Hematopoietic multipotent progenitor cell treated with erythropoietin and hydrocortisone succinate and interleukin-3 and kit ligand, for 4 days (in vitro differentiated cells): ENCODE results near the gene AGT.

Source experiments
- DNase-seq: peaks from one replicate; pipeline ENCODE4 v3.0.0-alpha.2; 2015

The AGT gene

DNA sequence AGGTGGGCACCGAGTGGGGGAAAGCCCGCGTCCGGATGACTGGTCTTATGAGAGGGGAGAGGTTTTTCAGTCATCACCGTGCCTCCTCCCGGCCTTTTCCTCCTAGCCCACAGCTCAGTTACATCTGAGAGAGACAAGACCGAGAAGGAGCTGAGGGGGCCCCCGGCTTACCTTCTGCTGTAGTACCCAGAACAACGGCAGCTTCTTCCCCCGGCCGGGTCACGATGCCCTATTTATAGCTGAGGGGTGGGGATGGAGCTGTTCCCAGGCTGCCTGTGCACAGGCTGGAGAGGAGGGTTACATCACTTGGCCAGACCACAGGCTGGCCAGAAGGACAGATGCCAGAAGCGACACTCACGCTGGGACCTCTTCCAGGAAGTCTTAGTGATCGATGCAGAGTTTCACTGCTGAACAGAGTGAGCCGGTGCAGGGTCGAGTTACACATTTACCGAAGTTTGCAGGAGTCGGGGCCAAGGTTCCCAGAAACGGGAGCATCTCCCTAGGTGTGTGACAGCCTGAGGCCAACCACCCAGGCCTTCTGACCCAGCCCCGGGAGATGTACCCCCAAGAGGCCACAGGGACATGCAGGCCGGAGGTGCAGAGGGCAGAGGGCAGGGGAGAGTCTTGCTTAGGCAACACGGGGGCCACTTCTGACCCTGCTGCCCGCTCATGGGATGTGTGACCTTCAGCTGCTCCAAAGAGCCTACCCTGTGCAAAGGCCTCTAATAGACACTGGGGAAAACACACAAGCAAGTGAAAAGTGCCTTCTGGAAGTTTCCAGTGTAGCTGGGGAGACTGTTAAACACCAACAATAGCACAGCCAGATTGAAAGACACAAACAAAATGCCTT lies at the start of gene AGT:
AGT (minus strand) TSS at position 208 of the 850 bp plus-strand sequence. CDS start 3,299 bp downstream, outside the sequence.
- no peak for DNase-seq

DNA sequence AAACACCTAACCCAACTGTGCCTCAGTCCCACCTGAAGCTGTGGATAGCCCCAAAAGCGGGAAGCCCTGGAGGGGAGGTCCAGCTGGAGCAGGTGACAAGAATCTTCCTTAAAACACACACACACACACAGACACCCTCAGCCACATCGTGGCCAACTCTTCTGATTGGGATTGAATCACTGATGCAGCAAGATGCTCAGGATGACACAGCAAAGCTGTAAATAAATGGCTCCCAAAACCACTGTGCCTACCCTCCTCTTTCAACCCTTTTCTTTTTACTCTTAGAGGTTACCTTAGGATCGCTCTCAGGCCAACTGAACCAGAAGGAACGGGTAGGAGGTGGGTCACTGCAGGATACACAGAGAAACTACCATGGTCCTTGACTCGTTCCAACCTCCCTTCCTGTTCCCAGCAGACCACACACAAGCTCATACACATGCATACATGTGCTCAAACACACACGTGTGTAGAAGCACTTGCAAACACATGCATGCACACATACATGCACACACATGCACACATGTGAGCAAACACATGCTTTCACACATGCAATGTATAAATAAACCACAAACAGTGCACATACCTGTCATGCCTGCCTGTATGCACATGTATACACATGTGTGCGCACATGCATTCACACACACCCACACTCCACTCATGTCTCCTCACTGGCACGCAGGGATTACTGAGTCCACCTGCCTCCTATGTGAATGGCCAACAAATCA lies 47.7 kb upstream of the AGT start:
- DNase-seq = no peak

DNA sequence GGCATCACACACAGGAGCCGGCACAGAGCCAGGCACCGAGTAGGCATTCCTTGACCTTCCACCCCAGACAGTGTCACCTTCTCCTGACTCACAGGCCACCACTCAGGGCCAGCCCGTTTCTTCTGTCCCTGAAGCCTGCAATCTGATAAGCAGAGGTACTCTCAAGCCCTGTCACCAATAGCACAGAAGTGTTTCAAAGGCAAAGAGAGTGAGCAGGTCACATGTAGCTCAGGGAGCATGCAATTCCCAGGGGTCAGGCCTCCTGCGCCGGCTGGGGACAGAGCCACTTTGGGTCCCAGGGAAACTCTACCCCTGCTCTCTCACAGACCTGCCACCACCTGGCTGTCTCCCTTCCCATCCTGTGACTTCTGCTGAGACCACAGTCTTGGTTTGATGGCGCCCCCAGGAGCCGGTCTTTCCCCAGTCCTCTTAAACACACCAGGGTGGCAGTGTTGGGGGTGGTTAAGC lies 46.5 kb upstream of the AGT start:
- DNase-seq = no peak

DNA sequence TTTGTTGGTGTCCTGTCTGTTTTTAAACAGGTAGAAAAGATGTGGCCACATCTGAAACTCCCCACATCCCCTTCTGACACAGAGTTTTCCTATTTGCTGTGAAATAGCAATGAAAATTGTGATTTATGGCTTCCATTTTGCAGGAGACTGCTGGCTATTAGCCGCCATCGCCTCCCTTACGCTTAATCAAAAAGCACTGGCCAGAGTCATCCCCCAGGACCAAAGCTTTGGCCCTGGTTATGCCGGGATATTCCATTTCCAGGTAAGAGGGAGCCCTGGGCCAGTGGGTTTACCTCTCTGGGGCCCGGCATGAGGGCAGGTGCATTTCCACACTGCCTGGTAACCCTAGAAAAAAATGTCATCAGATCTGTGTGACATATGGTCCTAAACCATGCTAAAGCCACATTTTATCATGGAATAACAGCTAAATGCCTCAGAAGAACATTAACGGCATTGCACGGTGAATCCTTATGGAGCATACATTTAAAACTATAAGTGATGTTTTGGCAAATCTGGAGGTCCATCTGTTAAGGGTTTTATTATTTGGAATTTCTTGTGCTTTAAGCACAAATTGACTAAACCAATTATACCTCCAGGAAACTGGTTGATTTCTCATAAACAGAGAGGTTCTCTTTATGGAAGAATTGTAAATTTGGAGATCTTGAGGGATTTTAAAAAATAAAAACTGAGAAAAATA lies 45.6 kb upstream of the AGT start:
- DNase-seq = no peak

GRCh38 chr1:230758709-230759368 lies 44.9 kb upstream of the AGT start:
- DNase-seq = no peak

DNA sequence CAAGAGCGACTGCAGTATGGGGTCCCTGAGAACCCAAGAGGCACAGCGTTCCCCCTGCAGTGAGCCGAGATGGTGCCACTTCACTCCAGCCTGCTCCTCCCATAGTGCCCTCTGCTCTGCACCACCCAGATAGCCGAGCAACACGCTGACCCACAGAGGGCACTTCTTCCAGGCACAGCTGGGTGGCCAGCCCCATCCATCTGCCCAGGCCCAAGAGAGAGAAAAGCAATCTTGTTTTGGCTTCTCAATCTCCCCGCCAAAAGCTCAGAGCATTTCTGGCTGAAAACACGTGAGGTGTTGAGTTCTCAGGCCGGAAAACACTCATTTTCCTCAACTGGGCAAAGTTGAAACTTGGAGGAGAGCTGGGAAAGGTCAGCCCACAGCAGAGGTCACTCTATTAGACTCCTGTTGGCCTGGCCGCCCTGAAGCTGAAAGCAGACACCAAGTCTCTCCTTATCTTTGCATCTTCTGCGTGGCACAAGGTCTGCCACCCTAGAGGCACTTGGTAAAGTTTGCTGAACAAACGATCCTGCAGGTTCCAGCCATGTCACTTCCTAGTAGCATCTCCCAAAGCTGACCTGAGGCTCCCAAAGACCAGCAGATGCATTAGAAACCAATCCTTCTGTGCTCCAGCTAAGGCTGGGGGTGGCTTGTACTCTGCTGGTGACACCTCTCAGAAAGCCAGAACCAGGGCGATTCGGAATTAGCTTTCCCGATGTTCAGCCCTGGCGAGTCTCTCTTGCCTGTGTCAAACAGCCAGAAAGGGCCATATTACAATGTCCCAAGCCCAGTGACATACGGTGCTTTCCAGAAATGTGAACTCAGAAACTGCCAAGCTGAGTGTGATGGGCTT lies 44.2 kb upstream of the AGT start:
- DNase-seq = no peak

- DNase-seq = no peak
Measured at GRCh38 chr1:230754796-230755195, 40.9 kb upstream of the AGT start.

- DNase-seq = peak; percentile 20
Measured at GRCh38 chr1:230753586-230754251, 39.8 kb upstream of the AGT start.

DNA sequence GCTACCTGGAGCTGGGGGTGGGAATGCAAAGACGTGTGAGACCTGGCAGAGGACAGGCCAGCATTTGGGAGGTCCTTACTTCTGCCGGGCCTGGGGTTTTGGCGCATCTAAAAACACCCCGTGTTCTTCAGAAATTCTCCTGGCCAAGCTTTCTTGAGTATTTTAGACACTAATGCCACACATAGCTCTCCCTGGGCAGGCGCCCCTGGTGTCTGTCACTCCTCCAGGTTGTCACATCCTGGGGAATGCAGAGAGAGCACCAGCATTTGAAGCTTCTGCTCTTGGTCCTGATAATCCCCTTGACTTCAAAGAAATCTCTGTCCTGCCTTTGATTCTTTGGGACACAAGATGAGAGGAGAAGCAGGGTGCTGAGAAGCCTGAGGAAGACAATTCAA lies 39.3 kb upstream of the AGT start:
- DNase-seq = no peak

DNA sequence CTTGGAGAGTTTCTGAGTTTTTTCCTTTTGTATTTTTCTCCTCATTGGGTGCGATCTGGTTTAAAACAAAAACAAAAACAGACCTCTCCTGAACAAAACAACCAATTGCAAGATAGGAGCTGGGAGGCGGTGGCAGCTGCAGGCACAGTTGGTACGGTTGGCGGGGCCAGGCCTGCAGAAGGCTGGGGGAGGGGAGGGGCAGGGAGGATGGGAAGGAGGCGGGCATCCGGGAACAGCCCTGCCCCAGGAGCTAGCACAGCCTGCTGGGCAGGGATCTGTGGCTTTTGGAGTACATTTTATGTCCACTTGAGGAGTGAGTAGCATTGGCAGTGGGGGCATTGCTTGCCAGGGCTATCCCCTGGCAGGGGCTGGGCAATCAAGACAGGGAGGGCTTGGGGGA lies 38.5 kb upstream of the AGT start:
- no peak for DNase-seq

DNA sequence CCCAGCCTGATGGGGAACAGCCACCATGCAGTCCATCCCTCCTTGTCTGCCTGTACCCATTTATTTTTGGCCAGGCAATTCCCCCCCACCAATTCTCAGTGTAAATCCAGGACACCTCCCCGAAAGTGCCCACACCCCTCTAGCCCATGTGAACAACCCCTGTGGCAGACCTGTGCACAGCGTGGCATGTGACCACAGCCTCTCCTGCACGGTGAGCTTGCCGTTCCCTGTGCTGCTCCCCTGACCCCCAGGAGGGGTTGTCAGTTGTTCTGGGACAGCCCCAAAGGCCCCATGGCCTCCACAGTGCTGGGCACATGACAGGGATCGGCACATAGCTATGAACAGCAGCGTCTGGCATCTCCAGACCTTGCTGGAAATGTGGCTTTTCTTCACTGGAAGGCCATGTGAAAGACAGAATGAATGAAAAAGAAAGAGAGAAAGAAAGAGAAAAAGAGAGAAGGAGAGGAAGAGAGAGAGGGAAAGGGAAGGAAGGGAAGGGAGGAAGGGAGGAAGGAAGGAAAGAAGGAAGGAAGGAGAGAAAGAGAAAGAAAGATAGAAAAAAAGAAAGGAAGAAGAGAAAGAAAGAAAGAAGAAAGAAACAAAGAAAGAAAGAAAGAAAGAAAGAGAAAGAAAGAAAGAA lies 37.2 kb upstream of the AGT start:
- DNase-seq = no peak

GRCh38 chr1:230750576-230750975 lies 36.7 kb upstream of the AGT start:
- no peak for DNase-seq

DNA sequence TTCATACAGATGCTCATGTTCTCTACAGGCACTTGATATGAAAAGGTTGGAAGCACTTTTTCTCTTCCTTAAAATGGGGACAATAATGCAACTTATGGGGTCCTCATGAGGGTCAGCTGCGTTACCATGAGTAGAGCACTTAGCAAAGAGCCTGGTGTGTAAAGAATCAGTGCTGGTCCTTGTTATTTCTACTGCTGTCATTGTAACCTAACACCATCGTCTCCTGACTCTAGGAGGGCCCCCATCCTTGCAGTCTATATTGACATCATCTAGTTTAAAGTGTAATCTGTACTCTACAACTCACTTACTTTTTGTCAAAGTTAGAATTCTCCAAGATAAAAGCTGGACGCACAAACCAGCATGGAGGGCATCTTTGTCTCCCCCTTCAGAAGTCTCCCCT lies 35.7 kb upstream of the AGT start:
- no peak for DNase-seq

GRCh38 chr1:230749150-230749549 lies 35.2 kb upstream of the AGT start:
- DNase-seq = no peak

GRCh38 chr1:230747890-230748800 lies 34.2 kb upstream of the AGT start:
- no peak for DNase-seq

GRCh38 chr1:230747127-230747730 lies 33.3 kb upstream of the AGT start, which contains the start of gene CAPN9:
CAPN9 (plus strand) TSS chr1:230747388; CDS start chr1:230747497, 109 bp downstream.
- no peak for DNase-seq

GRCh38 chr1:230746617-230747016 lies 32.7 kb upstream of the AGT start:
- DNase-seq = no peak

DNA sequence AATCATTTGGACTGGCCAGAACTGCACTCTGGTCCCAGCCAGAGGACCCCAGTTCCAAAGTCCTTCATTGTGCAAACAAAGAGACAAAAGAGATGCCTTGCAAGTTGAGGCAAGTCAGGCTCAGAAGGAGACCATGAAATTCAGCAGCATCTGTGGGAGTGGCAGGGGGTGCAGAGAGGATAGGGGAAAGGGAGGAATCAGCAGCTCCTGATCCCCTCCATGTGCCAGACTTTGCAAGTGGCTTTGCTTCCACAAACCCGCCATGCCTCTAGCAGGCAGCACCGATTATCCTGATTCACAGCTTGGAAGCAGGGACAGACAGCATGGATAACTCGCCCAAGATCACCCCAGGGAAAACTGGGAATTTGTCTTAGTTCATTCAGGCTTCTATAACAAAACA lies 31.1 kb upstream of the AGT start:
- no peak for DNase-seq

DNA sequence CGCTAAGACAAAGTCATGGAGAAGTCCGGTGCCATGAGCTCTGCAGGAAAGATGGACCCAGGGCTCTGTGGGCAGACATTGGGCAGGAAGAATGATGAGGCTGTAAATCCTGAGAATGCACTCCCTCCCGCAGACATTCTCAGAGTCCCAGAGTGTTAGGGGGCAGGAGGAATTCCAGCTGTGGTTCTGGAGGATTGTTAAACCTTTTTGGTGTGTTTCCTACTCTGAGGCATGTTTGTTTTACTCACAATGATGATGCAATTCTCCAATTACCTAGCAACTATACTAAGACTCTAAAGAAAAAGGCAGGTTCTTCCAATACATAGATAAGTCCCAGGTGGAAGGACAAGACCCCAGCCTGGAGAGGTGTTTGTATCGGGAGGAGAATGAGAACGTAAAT lies 30.5 kb upstream of the AGT start:
- DNase-seq = no peak
